NCI-H1092 treated with DMSO at 0.1 percent for 48 hours (cell line): ENCODE measurements around the gene CXorf65.
A peak's percentile ranks its signal among the peaks of the same experiment; 100 is the strongest.

ENCODE experiments used
- DNase-seq: peaks from one replicate; lab custom pipeline; 2025; lab: John Stamatoyannopoulos, UW

The CXorf65 gene

DNA sequence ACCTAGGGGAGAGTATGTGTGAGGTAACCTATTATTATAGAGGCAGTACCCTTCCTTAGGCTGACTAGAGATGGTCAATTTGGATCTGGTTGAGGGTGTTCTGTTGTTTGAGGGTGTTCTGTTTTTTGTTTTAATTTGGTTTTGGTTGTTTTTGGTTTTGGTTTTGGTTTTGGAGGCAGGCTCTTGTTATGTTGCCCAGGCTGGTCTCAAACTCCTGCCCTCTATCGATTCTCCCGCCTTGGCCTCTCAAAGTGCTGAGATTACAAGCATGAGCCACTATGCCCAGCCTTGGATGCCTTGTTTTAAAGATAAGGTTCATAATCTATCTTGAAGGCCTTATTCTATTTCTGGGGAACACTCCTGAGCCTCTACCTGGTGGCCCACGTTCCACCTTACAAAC is 912 bp downstream of the CXorf65 start:
- DNase-seq: no peak

- no peak for DNase-seq
These were observed 3.2 kb downstream of the CXorf65 start for GRCh38 chrX:71103110-71103983.

- DNase-seq: no peak
These were observed 4.2 kb downstream of the CXorf65 start for GRCh38 chrX:71102292-71102691.

DNA sequence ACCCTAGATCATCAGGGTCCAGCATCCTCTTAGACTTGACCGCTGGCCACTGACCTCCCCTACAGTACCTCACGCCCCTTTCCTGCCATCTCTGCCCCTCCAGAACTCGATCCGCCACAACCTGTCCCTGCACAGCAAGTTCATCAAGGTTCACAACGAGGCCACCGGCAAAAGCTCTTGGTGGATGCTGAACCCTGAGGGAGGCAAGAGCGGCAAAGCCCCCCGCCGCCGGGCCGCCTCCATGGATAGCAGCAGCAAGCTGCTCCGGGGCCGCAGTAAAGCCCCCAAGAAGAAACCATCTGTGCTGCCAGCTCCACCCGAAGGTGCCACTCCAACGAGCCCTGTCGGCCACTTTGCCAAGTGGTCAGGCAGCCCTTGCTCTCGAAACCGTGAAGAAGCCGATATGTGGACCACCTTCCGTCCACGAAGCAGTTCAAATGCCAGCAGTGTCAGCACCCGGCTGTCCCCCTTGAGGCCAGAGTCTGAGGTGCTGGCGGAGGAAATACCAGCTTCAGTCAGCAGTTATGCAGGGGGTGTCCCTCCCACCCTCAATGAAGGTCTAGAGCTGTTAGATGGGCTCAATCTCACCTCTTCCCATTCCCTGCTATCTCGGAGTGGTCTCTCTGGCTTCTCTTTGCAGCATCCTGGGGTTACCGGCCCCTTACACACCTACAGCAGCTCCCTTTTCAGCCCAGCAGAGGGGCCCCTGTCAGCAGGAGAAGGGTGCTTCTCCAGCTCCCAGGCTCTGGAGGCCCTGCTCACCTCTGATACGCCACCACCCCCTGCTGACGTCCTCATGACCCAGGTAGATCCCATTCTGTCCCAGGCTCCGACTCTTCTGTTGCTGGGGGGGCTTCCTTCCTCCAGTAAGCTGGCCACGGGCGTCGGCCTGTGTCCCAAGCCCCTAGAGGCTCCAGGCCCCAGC is 5.7 kb downstream of the CXorf65 start:
- DNase-seq: no peak

GRCh38 chrX:71099736-71100135 is 6.8 kb downstream of the CXorf65 start:
- no peak for DNase-seq

- DNase-seq: no peak
These were observed 7.5 kb downstream of the CXorf65 start for GRCh38 chrX:71098951-71099506.

- DNase-seq: peak; percentile 15
These were observed 8.2 kb downstream of the CXorf65 start for GRCh38 chrX:71098302-71098701.

DNA sequence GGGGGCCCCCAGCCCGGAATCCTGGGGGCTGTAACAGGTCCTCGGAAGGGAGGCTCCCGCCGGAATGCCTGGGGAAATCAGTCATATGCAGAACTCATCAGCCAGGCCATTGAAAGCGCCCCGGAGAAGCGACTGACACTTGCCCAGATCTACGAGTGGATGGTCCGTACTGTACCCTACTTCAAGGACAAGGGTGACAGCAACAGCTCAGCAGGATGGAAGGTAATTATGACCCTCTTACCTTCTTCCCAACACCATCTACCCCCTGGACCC is 9.8 kb downstream of the CXorf65 start:
- DNase-seq: no peak

GRCh38 chrX:71095981-71096759 is 10.4 kb downstream of the CXorf65 start:
- peak; percentile 28 for DNase-seq

DNA sequence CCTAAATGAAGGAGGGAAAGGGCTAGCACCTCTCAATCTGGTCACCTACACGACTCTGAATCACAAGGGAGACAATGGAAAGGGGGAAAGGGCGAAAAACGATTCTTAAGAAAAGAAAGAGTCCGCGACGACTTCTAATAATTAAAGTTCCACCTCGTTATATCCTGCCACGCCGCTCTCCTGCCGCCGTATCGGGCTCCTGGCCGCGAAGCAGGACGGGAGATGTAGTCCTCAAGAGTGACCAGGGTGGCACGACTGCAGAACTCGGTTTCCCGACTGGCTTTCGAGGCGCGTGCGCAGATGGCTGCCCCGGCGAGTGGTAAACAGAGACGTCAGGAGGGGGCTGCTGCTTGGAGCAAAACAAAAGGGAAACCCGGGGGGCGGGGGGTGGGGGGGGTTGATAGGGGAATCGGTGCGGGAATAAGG is 11.0 kb downstream of the CXorf65 start, which contains the start of gene FOXO4:
Gene FOXO4, plus strand, starts transcription at position 297 of the 426 bp plus-strand sequence. CDS start 678 bp downstream, outside the sequence.
- peak; percentile 76 for DNase-seq

- no peak for DNase-seq
These were observed 11.5 kb downstream of the CXorf65 start for GRCh38 chrX:71095033-71095432.

DNA sequence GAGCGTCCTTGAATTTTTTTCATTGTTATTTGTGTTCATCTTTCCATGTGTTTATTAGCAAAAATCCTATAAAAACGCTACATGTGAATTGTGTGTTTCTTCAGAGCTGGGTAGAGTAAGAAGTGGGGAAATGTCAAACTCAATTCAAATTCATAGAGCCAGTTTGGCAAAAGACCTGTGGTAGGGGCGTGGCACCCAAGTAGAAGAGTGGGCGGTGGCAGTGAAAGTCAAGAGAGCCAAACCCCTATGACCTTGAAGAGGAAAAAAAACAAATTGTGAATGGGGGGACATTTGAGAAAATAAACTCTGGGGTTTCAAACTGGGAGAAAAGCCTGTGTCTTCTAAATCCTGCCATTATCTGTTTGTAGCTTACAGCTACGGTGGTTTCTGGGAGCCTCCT is 15.3 kb downstream of the CXorf65 start:
- DNase-seq: no peak

- DNase-seq: no peak
These were observed 20.6 kb downstream of the CXorf65 start for GRCh38 chrX:71085900-71086299.

DNA sequence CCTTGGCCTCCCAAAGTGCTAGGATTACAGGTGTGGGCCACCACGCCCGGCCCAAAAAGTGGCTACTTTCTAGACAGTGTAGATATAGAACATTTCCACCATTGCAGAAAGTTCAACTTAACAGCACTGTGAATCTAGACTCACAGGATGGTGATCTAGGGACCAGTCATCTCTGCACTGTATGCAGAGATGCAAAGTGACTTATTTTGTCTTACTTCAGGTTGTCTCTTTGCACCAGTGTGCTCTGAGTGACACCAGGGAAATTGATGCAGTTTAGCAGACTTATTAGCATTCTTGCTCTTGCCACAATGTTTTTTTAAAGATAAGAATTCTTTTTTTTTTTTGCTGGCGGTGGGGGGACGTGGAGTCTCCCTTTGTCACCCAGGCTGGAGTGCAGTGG is 23.7 kb downstream of the CXorf65 start:
- no peak for DNase-seq

- no peak for DNase-seq
These were observed 24.4 kb downstream of the CXorf65 start for GRCh38 chrX:71082124-71082647.

DNA sequence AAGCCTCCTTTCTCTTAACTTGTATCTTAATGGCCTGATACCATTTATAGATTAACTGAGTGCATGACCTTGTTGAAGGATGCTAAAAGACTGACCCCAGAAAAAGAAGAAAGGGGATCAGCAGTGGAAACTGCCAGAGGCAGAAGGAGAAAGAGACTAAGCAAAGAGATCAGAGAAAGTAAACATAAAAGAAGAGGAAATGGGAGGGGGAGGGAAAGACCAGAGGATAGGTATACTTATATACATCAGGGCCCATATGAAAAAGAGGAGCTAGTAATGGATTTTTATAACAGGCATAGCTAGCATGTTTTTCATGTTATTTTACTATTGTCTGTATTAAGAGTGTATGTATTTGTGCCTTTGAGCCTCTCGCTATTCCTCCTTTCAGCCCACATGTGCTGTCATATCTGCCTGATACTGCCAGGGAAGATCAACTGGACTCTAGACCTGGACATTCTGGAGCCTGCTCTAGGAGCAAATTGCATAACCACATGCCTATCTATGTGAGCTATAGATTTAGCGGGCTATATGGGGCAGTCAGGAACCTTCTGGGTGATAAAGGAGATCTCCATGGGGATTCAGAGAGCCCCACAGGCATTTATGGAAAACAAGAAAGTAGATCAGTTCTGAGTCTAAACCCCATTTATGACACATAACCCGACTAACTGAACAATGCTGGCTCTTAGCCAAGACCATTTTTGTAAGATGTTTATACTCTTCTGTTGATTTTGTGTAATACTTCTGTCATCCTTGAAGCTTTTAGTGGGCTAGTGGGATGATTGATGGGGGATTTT is 25.0 kb downstream of the CXorf65 start:
- no peak for DNase-seq

DNA sequence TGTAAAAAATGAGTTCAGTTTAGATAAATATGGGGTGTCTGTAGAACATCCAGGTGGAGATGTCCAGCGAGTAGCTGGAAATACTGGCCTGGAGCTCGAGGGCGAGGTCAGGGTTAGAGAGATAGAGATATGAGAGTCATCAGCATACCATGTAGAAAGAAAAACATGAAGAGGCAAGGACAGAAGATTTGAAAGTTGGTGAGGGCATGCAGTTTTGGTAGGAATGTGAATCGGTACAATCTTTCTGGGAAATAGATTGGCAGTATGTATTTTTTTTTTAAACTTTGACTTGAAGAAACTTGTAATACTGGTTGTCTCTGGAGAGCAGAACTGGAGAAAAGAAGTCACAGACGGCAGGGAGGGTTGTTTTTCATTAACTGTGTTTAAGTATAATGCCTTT is 36.0 kb downstream of the CXorf65 start:
- DNase-seq: no peak

DNA sequence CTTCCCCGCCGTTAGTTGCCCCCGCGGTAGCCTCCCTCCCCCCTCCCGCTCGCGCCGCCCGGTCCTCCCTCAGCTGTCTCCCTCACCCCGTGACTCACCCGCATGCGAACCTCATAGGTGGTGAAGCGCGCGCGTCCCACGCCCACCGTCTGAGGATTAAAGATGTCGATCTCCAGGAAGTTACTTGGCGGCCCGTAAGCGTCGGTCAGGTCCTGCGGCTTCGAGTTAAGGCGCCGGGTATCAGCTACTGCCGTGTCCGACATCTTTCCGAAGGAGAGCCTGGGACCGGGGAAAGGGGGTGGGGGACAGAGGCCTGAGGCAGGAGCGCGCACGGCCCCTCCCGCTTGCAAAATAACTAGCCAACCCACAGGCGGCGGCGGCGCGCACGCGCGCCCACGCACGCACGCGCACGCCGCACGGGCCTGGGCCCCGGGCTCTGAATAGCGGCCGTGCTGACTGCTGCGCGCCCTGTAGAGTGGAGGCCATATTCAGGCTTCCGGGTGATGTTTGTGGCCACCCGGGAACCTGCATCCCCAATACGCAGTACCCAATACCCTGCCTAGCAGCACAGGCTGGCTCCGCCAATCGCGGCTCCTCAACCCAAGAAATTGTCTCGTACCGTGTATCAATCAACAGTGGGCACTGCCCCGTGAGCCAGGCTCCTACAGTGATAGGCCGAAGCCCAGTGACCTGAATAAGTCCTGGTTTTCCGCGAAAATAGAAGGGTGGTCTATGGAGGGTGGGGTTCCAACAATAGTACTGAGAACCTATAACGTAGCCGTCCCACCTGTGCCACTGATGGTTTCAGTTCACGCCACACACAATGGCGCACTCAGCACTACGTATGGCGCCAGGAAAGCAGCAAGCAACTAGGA is 38.3 kb downstream of the CXorf65 start, which contains the start of gene SNX12:
Gene SNX12, minus strand, starts transcription at position 291 of the 875 bp plus-strand sequence. Its CDS starts 28 bp downstream, at position 263.
- DNase-seq: peak; percentile 98

GRCh38 chrX:71067712-71068043 is 38.9 kb downstream of the CXorf65 start:
- no peak for DNase-seq

DNA sequence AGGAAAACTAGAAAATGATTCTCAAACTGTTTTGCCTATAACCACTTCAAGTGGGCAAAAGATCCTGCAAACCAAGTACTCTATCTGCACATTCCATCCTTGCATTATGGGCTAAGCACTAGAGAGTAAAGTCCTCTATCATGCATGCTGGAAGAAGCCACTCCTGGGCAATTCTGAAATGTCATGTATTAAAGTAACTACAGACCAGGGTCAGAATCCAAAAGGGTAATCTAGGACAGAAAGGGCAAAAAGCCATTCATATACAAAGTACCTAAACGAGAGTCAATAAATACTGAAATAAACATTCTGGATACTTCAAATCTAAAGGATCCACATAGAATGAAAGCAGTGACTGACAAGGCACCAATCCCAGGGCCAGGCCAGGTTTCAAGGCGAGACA is 39.5 kb downstream of the CXorf65 start:
- no peak for DNase-seq
